Measurements from ENCODE around the gene CNN1.

- TF ChIP-seq CTCF (IDR thresholded peaks at IDR 0.05) (no peak), POLR2A (IDR thresholded peaks at IDR 0.05) (no peak), POLR2AphosphoS5 (IDR thresholded peaks at IDR 0.05) (no peak), EP300 (IDR thresholded peaks at IDR 0.05) (no peak)
Observed at GRCh38 chr19:11556634-11557420, 18.2 kb downstream of the CNN1 start.
